Measurements from ENCODE around the gene SLC25A39.

The SLC25A39 gene

GRCh38 chr17:44279346-44279665 lies 45.3 kb downstream of the SLC25A39 start:
- DNase-seq (ENCODE audit: low spot score): no peak

- peak; percentile 41 for DNase-seq (ENCODE audit: low spot score)
Observed at GRCh38 chr17:44277976-44278375, 46.6 kb downstream of the SLC25A39 start.

GRCh38 chr17:44273607-44274006 lies 51.0 kb downstream of the SLC25A39 start:
- DNase-seq (ENCODE audit: low spot score): no peak

GRCh38 chr17:44272954-44273353 lies 51.7 kb downstream of the SLC25A39 start:
- no peak for DNase-seq (ENCODE audit: low spot score)

- DNase-seq (ENCODE audit: low spot score): no peak
Observed at GRCh38 chr17:44272321-44272951, 52.2 kb downstream of the SLC25A39 start.
